EH (cell line): ENCODE measurements around the gene GPR37.
A peak's percentile ranks its signal among the peaks of the same experiment; 100 is the strongest.

Source experiments
- DNase-seq: peaks from one replicate; pipeline ENCODE4 v3.0.0-alpha.2; 2015; ENCODE audit warnings: low read depth

The GPR37 gene

GRCh38 chr7:124728610-124729009 is 37.0 kb downstream of the GPR37 start:
- DNase-seq, result no peak

- DNase-seq, result no peak
Observed at GRCh38 chr7:124724507-124725192, 40.9 kb downstream of the GPR37 start.

GRCh38 chr7:124724079-124724478 is 41.5 kb downstream of the GPR37 start:
- no peak for DNase-seq

GRCh38 chr7:124723012-124723411 is 42.6 kb downstream of the GPR37 start:
- peak; percentile 41 for DNase-seq

GRCh38 chr7:124722292-124722691 is 43.3 kb downstream of the GPR37 start:
- peak; percentile 22 for DNase-seq

- DNase-seq, result no peak
Observed at GRCh38 chr7:124720195-124720594, 45.4 kb downstream of the GPR37 start.

- DNase-seq, result peak; percentile 4
Observed at GRCh38 chr7:124718032-124718766, 47.4 kb downstream of the GPR37 start.

GRCh38 chr7:124716894-124717293 is 48.7 kb downstream of the GPR37 start:
- DNase-seq, result no peak

- no peak for DNase-seq
Observed at GRCh38 chr7:124713086-124713485, 52.5 kb downstream of the GPR37 start.

GRCh38 chr7:124712017-124712416 is 53.6 kb downstream of the GPR37 start:
- no peak for DNase-seq

- no peak for DNase-seq
Observed at GRCh38 chr7:124702385-124702784, 63.2 kb downstream of the GPR37 start.

GRCh38 chr7:124701955-124702354 is 63.6 kb downstream of the GPR37 start:
- DNase-seq, result no peak

- no peak for DNase-seq
Observed at GRCh38 chr7:124700655-124701054, 64.9 kb downstream of the GPR37 start.

- DNase-seq, result no peak
Observed at GRCh38 chr7:124698964-124699363, 66.6 kb downstream of the GPR37 start.

- DNase-seq, result no peak
Observed at GRCh38 chr7:124697746-124698145, 67.8 kb downstream of the GPR37 start.
